ENCODE data around the gene SLC6A12. TPM values are rescaled to one million over a fixed set of nuclear protein-coding genes. Genes with fewer than 3 reads are reported as not detected.

Gene SLC6A12
- total and polyA plus RNA-seq, 2 donors (not counting 3 experiments of a cell fraction or from before 2014, with no cell fraction given), result not detected

DNA sequence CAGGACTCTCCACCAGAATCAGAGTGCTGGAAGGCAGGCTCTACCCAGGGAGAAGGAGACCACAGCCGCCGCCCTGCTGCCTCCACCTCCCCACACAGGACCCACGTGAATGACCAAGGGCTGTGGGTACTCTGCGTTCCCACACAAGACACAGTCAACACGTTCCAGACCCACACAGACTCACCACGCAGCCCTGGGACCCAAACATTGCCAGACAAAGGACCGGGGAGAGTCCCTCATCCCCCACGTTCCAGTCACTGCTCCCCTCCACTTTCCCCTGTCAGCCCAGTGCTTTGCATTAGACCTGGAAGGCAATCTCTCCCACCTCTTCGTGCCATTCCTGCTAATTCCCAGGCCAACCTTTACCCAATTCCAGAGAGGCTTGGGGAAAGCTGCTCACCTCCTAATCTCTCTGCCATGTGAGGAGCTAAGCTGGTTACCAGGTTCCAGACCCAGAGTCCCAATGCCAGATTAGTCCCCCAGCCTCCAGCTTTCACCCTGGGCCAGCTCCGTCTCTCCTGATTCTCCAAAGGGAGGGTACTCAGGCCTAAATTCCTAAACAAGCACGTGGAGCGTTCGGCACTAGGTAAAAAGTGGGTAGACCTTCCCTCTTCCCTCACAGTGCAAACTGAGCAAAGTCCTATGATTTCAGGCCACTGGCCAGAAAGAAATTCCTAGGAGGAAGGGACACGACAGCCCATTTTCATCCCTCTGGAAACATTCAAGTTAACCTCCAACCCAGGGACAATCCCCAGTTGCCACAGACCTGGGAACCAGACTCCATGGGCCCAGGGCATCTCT, 43.8 kb upstream of the SLC6A12 start:
- BruUV-seq (replicated peaks), result no TSS peak
- H2AFZ ChIP-seq (ENCODE audit: low read depth, low read length), result no peak overlapping the region
- peaks cover 4 to 7% of the 10 kb centered on the region in 2 experiments for H3K27me3 ChIP-seq (ENCODE audit: control insufficient read depth in 2 of 2, insufficient read depth in 2 of 2, low read length in 2 of 2)
- no peaks in the 10 kb centered on the region for H3K9me3 ChIP-seq (replicated peaks; ENCODE audit: control insufficient read depth, insufficient read depth, low read length)
- H3K4me1 ChIP-seq (ENCODE audit: control insufficient read depth, extremely low read depth, insufficient read depth, low read length), result no peaks in the 10 kb centered on the region
- no peak for FAIRE-seq
- H3K9me1 ChIP-seq (replicated peaks; ENCODE audit: control insufficient read depth, extremely low read depth, insufficient read depth, low read length), result no peaks in the 10 kb centered on the region
- CTCF ChIA-PET, result interaction anchor here (0.9 kb wide), 1 partner anchor 11 kb away, joined by 4 read pairs; no protein-coding TSS in a partner anchor
- no peaks in the 10 kb centered on the region for H3K36me3 ChIP-seq (ENCODE audit: control insufficient read depth in 2 of 2, extremely low read depth in 1 of 2, insufficient read depth in 2 of 2, low read length in 2 of 2)
- TF ChIP-seq GATA2 (IDR thresholded peaks at IDR 0.05; ENCODE audit: insufficient read depth, insufficient read length, low read depth, low read length) (no peak), MYC (IDR thresholded peaks at IDR 0.05; ENCODE audit: low read depth, low read length) (no peak), FOS (IDR thresholded peaks at IDR 0.05; ENCODE audit: borderline replicate concordance, insufficient read depth, low read length) (no peak), POLR2AphosphoS5 (IDR thresholded peaks at IDR 0.05; ENCODE audit: insufficient read depth, low read depth, low read length) (no peak), POLR2A (IDR thresholded peaks at IDR 0.05; ENCODE audit: low read depth, low read length) (no peak)
- TF ChIP-seq, protein P1, sequence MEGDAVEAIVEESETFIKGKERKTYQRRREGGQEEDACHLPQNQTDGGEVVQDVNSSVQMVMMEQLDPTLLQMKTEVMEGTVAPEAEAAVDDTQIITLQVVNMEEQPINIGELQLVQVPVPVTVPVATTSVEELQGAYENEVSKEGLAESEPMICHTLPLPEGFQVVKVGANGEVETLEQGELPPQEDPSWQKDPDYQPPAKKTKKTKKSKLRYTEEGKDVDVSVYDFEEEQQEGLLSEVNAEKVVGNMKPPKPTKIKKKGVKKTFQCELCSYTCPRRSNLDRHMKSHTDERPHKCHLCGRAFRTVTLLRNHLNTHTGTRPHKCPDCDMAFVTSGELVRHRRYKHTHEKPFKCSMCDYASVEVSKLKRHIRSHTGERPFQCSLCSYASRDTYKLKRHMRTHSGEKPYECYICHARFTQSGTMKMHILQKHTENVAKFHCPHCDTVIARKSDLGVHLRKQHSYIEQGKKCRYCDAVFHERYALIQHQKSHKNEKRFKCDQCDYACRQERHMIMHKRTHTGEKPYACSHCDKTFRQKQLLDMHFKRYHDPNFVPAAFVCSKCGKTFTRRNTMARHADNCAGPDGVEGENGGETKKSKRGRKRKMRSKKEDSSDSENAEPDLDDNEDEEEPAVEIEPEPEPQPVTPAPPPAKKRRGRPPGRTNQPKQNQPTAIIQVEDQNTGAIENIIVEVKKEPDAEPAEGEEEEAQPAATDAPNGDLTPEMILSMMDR (IDR thresholded peaks at IDR 0.05; ENCODE audit: extremely low read depth in 1 of 2, insufficient read depth in 1 of 2, low read depth in 1 of 2, low read length in 2 of 2), result no peak
- dilution Hi-C loops (cut with MboI; ENCODE audit: extremely low pct_ligation_motif_present, low sequenced_read_pairs), result no loop called here
- POLR2A ChIA-PET, result no interaction called here
- no peak overlapping the region for H3K4me3 ChIP-seq (replicated peaks in 1 of 3; ENCODE audit: insufficient read depth in 1 of 3, low read depth in 1 of 3, low read length in 3 of 3)
- DNase-seq (ENCODE audit: low read depth, low spot score), result no peak
- no peak overlapping the region for H3K27ac ChIP-seq (ENCODE audit: insufficient read depth, low read depth, low read length)
- H3K9ac ChIP-seq (replicated peaks; ENCODE audit: extremely low read depth, insufficient read depth, low read length), result no peak overlapping the region
- H3K4me2 ChIP-seq (ENCODE audit: insufficient read depth, low read length), result no peak overlapping the region
- H4K20me1 ChIP-seq (replicated peaks; ENCODE audit: control insufficient read depth, extremely low read depth, insufficient read depth, low read length), result no peaks in the 10 kb centered on the region
- intact Hi-C loops (cut with micrococcal nuclease), result no loop called here
- H3K79me2 ChIP-seq (ENCODE audit: control insufficient read depth, insufficient read depth, low read length), result no peaks in the 10 kb centered on the region

All from endothelial cell of umbilical vein (primary cell).